GF-D8 (cell line): ENCODE data around the gene CTSE.

Experiments used
- DNase-seq: peaks from one replicate; lab custom pipeline; 2025; lab: John Stamatoyannopoulos, UW

CTSE gene

DNA sequence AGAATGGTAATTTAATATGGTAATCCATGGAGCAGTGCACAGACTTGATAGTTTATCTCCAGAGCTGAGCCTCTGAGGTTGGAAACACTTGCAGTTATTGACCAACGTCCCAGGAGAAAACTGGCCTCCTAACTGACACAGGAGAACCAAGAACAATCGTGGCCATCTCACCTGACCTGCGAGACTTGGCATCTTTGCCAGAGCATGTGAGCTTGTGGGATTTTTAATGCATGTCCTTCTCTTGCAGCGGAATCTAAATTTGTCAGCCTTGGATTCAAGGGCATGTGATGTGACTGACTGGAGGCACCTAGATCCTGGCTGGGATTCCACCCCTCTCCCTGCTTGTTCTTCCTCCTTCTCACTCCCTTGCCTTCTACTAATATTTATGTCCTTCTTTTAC is 52.6 kb downstream of the CTSE start:
- no peak for DNase-seq

GRCh38 chr1:205970486-205970885 is 53.2 kb downstream of the CTSE start:
- no peak for DNase-seq

- no peak for DNase-seq
These were observed 54.5 kb downstream of the CTSE start for GRCh38 chr1:205969229-205969628.

GRCh38 chr1:205967554-205968335 is 56.0 kb downstream of the CTSE start:
- DNase-seq: no peak

DNA sequence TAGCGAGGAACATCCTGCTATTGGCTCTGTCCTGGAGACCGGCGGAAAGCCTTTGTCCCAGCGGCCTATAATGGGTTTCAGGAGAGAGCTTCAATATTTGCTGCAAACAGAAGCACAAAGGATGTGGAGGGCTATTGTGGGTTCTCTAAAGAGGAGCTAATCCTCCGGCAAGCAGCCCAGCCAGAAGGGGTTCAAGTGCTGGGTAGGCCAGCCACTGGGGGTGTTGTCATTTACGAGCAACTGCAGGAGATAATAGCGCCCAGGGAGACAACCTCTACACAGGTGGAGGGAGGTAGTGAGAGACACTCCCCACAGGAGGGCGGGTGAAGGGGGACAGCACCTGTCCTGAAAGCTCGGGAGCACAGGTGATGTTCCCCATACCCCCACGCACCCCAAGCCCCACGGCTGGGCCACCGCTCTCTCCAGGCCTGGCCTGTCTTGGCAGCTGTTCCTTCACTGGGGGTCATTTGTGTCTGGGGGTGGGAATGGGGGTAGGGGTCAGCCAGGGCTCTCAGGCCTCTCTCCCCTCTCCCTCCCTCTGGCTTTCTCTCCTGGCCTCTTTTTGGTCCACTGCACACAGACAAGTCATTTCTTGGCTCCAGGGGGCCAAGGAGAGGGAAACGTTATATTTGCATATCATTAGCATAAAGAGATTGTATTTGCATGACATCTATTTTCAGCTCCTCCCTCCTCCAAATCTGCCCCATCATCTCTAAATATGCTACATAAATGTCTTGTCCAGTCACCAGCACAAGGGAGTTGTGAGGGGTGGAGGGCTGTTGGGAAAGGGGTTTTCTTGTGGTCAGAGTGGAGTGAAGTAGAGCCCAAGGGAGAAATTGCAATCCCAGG is 58.4 kb downstream of the CTSE start:
- DNase-seq: no peak

DNA sequence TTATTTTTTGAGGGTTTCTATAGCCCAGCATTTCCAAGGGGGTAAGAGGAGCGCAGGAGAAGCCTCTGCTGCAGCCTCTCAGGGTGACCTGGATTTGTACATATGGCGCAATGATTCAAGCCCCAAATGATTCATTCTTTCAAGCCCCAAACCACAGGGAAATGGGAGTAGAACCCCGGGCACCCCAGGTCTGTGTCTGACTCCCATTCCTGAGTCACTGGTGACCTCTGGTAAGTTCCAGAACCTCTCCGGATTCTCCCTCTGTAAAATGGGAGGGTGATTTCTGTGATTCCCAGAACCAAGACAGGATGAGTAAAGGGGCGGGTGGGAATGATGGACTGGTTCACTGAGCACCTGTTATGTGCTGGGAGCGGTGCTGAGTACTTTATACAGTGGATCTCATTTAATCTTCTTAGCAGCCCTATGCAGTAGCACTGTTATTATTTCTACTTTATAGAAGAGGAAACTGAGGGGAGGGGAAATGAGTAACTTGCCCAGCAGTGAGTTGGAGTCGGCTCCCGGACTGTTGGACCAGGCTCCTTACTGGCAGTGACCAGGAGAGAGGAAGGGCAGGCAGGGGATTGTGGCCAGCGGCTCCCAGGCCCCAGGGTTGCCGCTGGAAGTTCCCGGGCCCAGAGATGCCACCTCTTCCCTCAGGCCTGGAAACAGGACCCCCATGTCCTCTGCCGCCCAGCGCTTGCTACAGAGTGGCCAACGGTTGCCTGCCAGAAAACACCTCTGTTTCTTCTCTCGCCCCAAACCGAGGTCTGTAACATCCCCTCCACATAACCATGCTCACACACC is 60.1 kb downstream of the CTSE start:
- no peak for DNase-seq

DNA sequence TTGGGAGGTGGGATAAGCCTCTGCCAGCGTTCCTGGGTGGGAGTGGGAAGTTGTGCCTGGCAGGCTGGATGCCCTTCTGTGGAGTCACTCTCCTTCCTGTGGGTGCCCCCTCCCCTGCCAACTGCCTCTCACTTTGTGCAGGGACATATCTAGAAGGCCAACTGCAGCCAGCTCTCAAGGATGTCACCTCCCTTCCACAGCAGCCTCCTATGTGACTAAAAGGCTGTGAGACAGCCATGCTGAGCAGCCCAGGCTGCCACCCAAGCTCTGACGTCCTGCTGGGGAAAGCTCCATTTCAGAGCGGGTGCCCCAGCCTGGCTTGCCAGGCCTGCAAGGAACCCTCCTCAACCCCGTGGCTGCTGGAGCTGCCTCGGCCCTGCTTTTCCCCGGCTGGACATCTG is 60.9 kb downstream of the CTSE start:
- DNase-seq: no peak

- DNase-seq: no peak
These were observed 61.5 kb downstream of the CTSE start for GRCh38 chr1:205961991-205962820.

GRCh38 chr1:205961405-205961804 is 62.3 kb downstream of the CTSE start:
- DNase-seq: no peak

DNA sequence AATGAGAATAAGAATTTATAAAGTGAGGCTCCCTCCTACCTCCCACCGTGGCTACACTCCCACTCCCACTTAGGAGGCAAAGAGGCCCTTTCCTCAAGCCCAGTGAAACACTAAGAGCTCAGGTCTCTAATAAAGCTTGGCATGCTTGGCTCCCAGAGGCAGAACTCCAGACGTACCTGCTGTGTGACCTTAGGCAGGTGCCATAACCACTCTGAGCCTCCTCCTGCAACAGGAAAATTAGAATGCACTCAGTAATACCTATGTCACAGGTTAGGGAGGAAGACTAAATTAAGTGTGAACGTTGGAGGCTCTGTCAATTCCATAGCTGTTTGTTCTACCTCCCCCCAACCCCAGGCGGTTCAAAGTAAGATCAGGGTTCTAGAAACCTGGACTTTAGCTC is 63.9 kb downstream of the CTSE start:
- DNase-seq: no peak
